ENCODE results near the gene PER3. TPM values are rescaled to one million over a fixed set of nuclear protein-coding genes. Genes with fewer than 3 reads are reported as not detected.

Gene PER3
- total RNA-seq, 1 experiment from 2014 or later = 4.3 TPM

DNA sequence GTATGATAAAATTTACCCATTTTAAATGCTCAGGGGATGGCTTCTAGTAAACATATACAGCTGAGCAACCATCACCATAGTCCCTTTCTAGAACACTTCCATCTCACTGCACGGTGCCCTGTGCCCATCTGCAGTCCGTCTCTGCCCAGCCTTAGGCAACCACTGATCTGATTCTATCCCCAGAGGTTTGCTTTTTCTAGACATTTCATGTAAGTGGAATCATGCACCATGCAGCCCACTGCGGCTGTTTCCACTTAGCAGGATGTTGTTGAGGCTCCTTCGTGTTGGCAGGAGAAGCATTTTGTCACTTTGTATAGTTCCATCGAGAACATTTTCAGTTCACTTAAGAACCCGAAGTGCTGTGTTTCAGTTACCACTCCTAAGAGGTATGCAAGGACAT is 40.7 kb upstream of the PER3 start:
- peaks cover 26% of the 10 kb centered on the region for H3K27me3 ChIP-seq (ENCODE audit: low read length)
- no peaks in the 10 kb centered on the region for H3K79me2 ChIP-seq (ENCODE audit: low read length)
- CTCF ChIA-PET = no interaction called here
- no peak for TF ChIP-seq EZH2phosphoT487 (IDR thresholded peaks at IDR 0.05; ENCODE audit: borderline replicate concordance, low read length)
- TF ChIP-seq, protein P1, sequence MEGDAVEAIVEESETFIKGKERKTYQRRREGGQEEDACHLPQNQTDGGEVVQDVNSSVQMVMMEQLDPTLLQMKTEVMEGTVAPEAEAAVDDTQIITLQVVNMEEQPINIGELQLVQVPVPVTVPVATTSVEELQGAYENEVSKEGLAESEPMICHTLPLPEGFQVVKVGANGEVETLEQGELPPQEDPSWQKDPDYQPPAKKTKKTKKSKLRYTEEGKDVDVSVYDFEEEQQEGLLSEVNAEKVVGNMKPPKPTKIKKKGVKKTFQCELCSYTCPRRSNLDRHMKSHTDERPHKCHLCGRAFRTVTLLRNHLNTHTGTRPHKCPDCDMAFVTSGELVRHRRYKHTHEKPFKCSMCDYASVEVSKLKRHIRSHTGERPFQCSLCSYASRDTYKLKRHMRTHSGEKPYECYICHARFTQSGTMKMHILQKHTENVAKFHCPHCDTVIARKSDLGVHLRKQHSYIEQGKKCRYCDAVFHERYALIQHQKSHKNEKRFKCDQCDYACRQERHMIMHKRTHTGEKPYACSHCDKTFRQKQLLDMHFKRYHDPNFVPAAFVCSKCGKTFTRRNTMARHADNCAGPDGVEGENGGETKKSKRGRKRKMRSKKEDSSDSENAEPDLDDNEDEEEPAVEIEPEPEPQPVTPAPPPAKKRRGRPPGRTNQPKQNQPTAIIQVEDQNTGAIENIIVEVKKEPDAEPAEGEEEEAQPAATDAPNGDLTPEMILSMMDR (conservative IDR thresholded peaks at IDR 0.05; ENCODE audit: low read depth, low read length) = no peak
- no peak for TF ChIP-seq EZH2 (IDR thresholded peaks at IDR 0.05; ENCODE audit: low read length, unreplicated experiment)
- no peaks in the 10 kb centered on the region for H3K9me3 ChIP-seq (ENCODE audit: low read length)
- DNase-seq (no peak), ATAC-seq (no peak)
- H3K4me3 ChIP-seq (ENCODE audit: low read length) = no peak overlapping the region
- no peak overlapping the region for H3K9ac ChIP-seq (ENCODE audit: low read length)
- no peak overlapping the region for H3K27ac ChIP-seq (ENCODE audit: low read length)
- intact Hi-C loops (cut with micrococcal nuclease) = no loop called here
- no peaks in the 10 kb centered on the region for H4K20me1 ChIP-seq (ENCODE audit: low read length)
- BruUV-seq (replicated peaks) = no TSS peak
- no peaks in the 10 kb centered on the region for H3F3A ChIP-seq (ENCODE audit: low read length, unreplicated experiment)
- H2AFZ ChIP-seq (ENCODE audit: low read length) = no peak overlapping the region
- no peak overlapping the region for H3K4me2 ChIP-seq (ENCODE audit: low read length)
- H3K4me1 ChIP-seq (ENCODE audit: insufficient read depth, low read length) = no peaks in the 10 kb centered on the region
- no peaks in the 10 kb centered on the region for H3K36me3 ChIP-seq (ENCODE audit: low read depth, low read length)
- no peaks in the 10 kb centered on the region for H3K9me2 ChIP-seq (replicated peaks; ENCODE audit: low read length)
- POLR2A ChIA-PET (ENCODE audit: unreplicated experiment) = no interaction called here

DNA sequence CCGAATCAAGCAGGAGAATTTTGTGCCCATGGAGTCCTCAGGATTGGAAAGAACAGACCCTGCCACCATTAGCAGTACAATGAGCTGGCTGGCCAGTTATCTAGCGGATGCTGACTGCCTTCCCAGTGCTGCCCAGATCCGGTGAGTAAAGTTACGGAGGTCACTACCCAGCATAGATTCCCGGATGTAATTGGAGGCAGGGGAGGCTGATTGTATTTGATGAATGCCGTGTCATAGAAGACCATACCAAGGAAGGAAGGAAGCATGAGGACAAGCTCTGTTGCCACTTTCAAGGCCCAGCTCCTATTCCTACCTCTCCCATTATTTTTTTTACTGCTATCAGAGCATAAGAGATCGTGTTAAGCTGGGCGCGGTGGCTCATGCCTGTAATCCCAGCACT is 39.2 kb upstream of the PER3 start:
- Histone ChIP-seq H3K27me3 (ENCODE audit: low read length) (peaks cover 14% of the 10 kb centered on the region; the same call in 1 of the 2 replicates), H3K4me1 (ENCODE audit: insufficient read depth, low read length) (no peaks in the 10 kb centered on the region), H3K9me3 (ENCODE audit: low read length) (no peaks in the 10 kb centered on the region), H3K9ac (ENCODE audit: low read length) (no peak overlapping the region), H3K27ac (ENCODE audit: low read length) (no peak overlapping the region), H3K4me2 (ENCODE audit: low read length) (no peak overlapping the region), H3F3A (ENCODE audit: low read length, unreplicated experiment) (no peaks in the 10 kb centered on the region), H3K36me3 (ENCODE audit: low read depth, low read length) (no peaks in the 10 kb centered on the region), H2AFZ (ENCODE audit: low read length) (no peak overlapping the region), H3K4me3 (ENCODE audit: low read length) (no peak overlapping the region), H3K79me2 (ENCODE audit: low read length) (no peaks in the 10 kb centered on the region), H4K20me1 (ENCODE audit: low read length) (no peaks in the 10 kb centered on the region), H3K9me2 (replicated peaks; ENCODE audit: low read length) (no peaks in the 10 kb centered on the region)
- TF ChIP-seq EZH2 (IDR thresholded peaks at IDR 0.05; ENCODE audit: low read length, unreplicated experiment) (no peak), EZH2phosphoT487 (IDR thresholded peaks at IDR 0.05; ENCODE audit: borderline replicate concordance, low read length) (no peak)
- TF ChIP-seq, protein P1 (conservative IDR thresholded peaks at IDR 0.05; ENCODE audit: low read depth, low read length) = no peak
- intact Hi-C loops (cut with micrococcal nuclease) = no loop called here
- ChIA-PET POLR2A (ENCODE audit: unreplicated experiment) (no interaction called here), CTCF (no interaction called here)
- DNase-seq (no peak), ATAC-seq (no peak)
- no TSS peak for BruUV-seq (replicated peaks)

DNA sequence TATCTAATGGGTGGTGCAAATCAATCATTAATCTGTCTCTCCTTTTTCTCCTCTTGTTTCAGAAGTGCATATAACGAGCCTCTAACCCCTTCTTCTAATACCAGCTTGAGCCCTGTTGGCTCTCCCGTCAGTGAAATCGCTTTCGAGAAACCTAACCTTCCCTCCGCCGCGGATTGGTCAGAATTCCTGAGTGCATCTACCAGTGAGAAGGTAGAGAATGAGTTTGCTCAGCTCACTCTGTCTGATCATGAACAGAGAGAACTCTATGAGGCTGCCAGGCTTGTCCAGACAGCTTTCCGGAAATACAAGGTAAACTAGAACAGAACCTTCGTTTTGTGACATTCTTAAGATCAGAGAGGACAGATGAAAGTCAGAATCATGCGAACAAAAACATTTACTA is 38.3 kb upstream of the PER3 start:
- peak; percentile 67 for ATAC-seq
- Histone ChIP-seq H3K4me1 (ENCODE audit: insufficient read depth, low read length) (no peaks in the 10 kb centered on the region), H3K4me2 (ENCODE audit: low read length) (no peak overlapping the region), H3K36me3 (ENCODE audit: low read depth, low read length) (no peaks in the 10 kb centered on the region), H3K9ac (ENCODE audit: low read length) (no peak overlapping the region), H3K27ac (ENCODE audit: low read length) (no peak overlapping the region), H2AFZ (ENCODE audit: low read length) (no peak overlapping the region), H3K4me3 (ENCODE audit: low read length) (no peak overlapping the region), H3K79me2 (ENCODE audit: low read length) (no peaks in the 10 kb centered on the region), H3K9me3 (ENCODE audit: low read length) (no peaks in the 10 kb centered on the region), H3F3A (ENCODE audit: low read length, unreplicated experiment) (no peaks in the 10 kb centered on the region), H4K20me1 (ENCODE audit: low read length) (no peaks in the 10 kb centered on the region), H3K27me3 (ENCODE audit: low read length) (peaks cover 9% of the 10 kb centered on the region; the same call in 1 of the 2 replicates), H3K9me2 (replicated peaks; ENCODE audit: low read length) (no peaks in the 10 kb centered on the region)
- DNase-seq = peak; percentile 15
- intact Hi-C loops (cut with micrococcal nuclease) = no loop called here
- CTCF ChIA-PET = no interaction called here
- TF ChIP-seq EZH2phosphoT487 (IDR thresholded peaks at IDR 0.05; ENCODE audit: borderline replicate concordance, low read length) (no peak), EZH2 (IDR thresholded peaks at IDR 0.05; ENCODE audit: low read length, unreplicated experiment) (no peak)
- TF ChIP-seq, protein P1 (conservative IDR thresholded peaks at IDR 0.05; ENCODE audit: low read depth, low read length) = no peak
- POLR2A ChIA-PET (ENCODE audit: unreplicated experiment) = no interaction called here
- BruUV-seq (replicated peaks) = no TSS peak

All from PC-3 (cell line).